Neural cell (in vitro differentiated cells): ENCODE results near the gene MDN1. TPM values are rescaled to one million over a fixed set of nuclear protein-coding genes. Genes with fewer than 3 reads are reported as not detected.

Experiments used
- H2AFZ ChIP-seq: fragments of 200-600, 300-800 bp; sonication (generic), shearing (Covaris generic); 2 replicates; pipeline ENCODE4 v1.6.0; 2014; ENCODE audit warnings: low read depth, mild to moderate bottlenecking, antibody characterized with exemption, low read length, moderate library complexity
- H3F3A ChIP-seq: fragments of 200-600 bp; shearing (Covaris generic); 2 replicates; pipeline ENCODE4 v1.6.1; 2016; ENCODE audit warnings: mild to moderate bottlenecking, moderate library complexity, mixed read lengths, antibody characterized with exemption, low read length; ENCODE audit not compliant: insufficient read depth, poor library complexity, severe bottlenecking
- H3K27ac ChIP-seq: fragments of 200-600, 300-800 bp; sonication (generic), shearing (Covaris generic); 2 replicates; pipeline ENCODE4 v1.5.1; 2014; ENCODE audit warnings: mild to moderate bottlenecking, low read length, moderate library complexity
- H3K27me3 ChIP-seq: fragments of 300-800, 200-600 bp; sonication (generic), shearing (Covaris generic); 2 replicates; pipeline ENCODE4 v1.6.0; 2014; ENCODE audit warnings: mild to moderate bottlenecking, low read depth, low read length, moderate library complexity; ENCODE audit not compliant: insufficient read depth
- H3K36me3 ChIP-seq: fragments of 300-800, 200-600 bp; sonication (generic), shearing (Covaris generic); 2 replicates; pipeline ENCODE4 v1.5.1; 2014; ENCODE audit warnings: mild to moderate bottlenecking, antibody characterized with exemption, low read length, moderate library complexity; ENCODE audit not compliant: insufficient read depth
- H3K4me2 ChIP-seq: fragments of 300-800, 200-600 bp; sonication (generic), shearing (Covaris generic); 2 replicates; pipeline ENCODE4 v1.6.0; 2014; ENCODE audit warnings: mild to moderate bottlenecking, low read length
- H3K4me3 ChIP-seq: fragments of 300-800, 200-600 bp; sonication (generic), shearing (Covaris generic); 2 replicates; pipeline ENCODE4 v1.5.1; 2014; ENCODE audit warnings: mild to moderate bottlenecking, low read length, moderate library complexity
- H3K79me2 ChIP-seq: fragments of 200-600 bp; shearing (Covaris generic); replicated peaks from 2 replicates; pipeline ENCODE4 v1.6.0; 2014; ENCODE audit warnings: mild to moderate bottlenecking, low read length, moderate library complexity; ENCODE audit not compliant: insufficient read depth
- H3K9ac ChIP-seq: fragments of 300-800, 200-600 bp; sonication (generic), shearing (Covaris generic); 2 replicates; pipeline ENCODE4 v1.6.1; 2016; ENCODE audit warnings: mild to moderate bottlenecking, low read length, mixed read lengths
- H3K9me2 ChIP-seq: fragments of 200-600 bp; shearing (Covaris generic); 2 replicates; pipeline ENCODE4 v1.6.1; 2016; ENCODE audit warnings: mild to moderate bottlenecking, low read length, mixed read lengths; ENCODE audit not compliant: insufficient read depth
- H3K9me3 ChIP-seq: fragments of 200-600, 300-800 bp; sonication (generic), shearing (Covaris generic); 2 replicates; pipeline ENCODE4 v1.6.1; 2016; ENCODE audit warnings: mild to moderate bottlenecking, mixed run types, low read length, moderate library complexity, mixed read lengths
- H4K20me1 ChIP-seq: fragments of 200-600 bp; shearing (Covaris generic); 2 replicates; pipeline ENCODE4 v1.6.1; 2016; ENCODE audit warnings: mild to moderate bottlenecking, mixed run types; ENCODE audit not compliant: insufficient read depth
- EP300 ChIP-seq: fragments of 450-650 bp; conservative IDR thresholded peaks from 2 replicates; pipeline ENCODE4 v1.6.1; 2014; ENCODE audit warnings: antibody characterized with exemption, mild to moderate bottlenecking, moderate library complexity; ENCODE audit not compliant: poor library complexity, severe bottlenecking
- EZH2 ChIP-seq: fragments of 200-600, 300-800 bp; shearing (Covaris generic), sonication (generic); IDR thresholded peaks from 2 replicates; pipeline ENCODE4 v1.6.1; 2014; ENCODE audit warnings: antibody characterized with exemption, low read length, borderline replicate concordance, mild to moderate bottlenecking; ENCODE audit not compliant: insufficient read depth, poor library complexity, severe bottlenecking
- MXI1 ChIP-seq: fragments of 450-650 bp; conservative IDR thresholded peaks from 2 replicates; pipeline ENCODE4 v1.6.1; 2014; ENCODE audit warnings: antibody characterized with exemption, mild to moderate bottlenecking; ENCODE audit not compliant: poor library complexity, severe bottlenecking
- POLR2AphosphoS5 ChIP-seq: IDR thresholded peaks from 2 replicates; pipeline ENCODE4 v1.6.1; 2012
- RAD21 ChIP-seq: fragments of 450-650 bp; conservative IDR thresholded peaks from 2 replicates; pipeline ENCODE4 v1.6.1; 2014; ENCODE audit warnings: antibody characterized with exemption, mild to moderate bottlenecking, moderate library complexity
- SMC3 ChIP-seq: fragments of 450-650 bp; conservative IDR thresholded peaks from 2 replicates; pipeline ENCODE4 v1.6.1; 2014; ENCODE audit warnings: antibody characterized with exemption, mild to moderate bottlenecking, moderate library complexity; ENCODE audit not compliant: poor library complexity
- TAF1 ChIP-seq: IDR thresholded peaks from 2 replicates; pipeline ENCODE4 v1.6.1; 2012; ENCODE audit warnings: low read depth
- polyA plus RNA-seq: library from polyadenylated mRNA; depleted of rRNA; stranded (reverse); fragments of >200 nt; gene quantifications from 2 replicates; pipeline ENCODE4 v1.2.3, GENCODE V29; 2014
- TF ChIP-seq, protein P1 (sequence below): fragments of 450-650 bp; IDR thresholded peaks from 2 replicates; pipeline ENCODE4 v1.5.1; 2014; ENCODE audit warnings: antibody characterized with exemption, mild to moderate bottlenecking, moderate library complexity; ENCODE audit not compliant: poor library complexity, severe bottlenecking
- TF ChIP-seq, protein P2 (sequence below): IDR thresholded peaks from 2 replicates; pipeline ENCODE4 v1.6.1; 2012; ENCODE audit warnings: borderline replicate concordance

Gene MDN1
- polyA plus RNA-seq, 1 donor from 2014 or later, result 17.8 TPM

DNA sequence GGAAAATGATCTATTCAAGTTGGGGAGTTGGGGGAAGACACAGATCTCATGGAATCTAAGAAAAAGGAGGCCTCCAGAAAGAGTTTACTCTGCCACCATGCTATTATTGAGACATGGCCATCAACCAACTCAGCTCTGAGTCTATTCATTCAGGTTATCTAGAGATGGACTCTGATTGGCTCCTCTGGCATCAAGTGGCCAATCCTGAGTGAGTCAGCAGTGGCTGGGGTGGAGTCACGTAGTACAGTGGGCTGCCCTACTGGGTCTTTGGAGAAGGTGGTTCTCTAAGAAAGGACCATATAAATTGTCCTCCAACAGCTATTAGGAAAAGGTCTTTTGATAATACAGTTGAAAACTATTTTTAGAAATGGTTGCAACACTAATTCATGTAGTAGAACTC is 223.1 kb downstream of the MDN1 start:
- Histone ChIP-seq H4K20me1 (no peaks in the 10 kb centered on the region), H3K79me2 (no peaks in the 10 kb centered on the region), H3K27me3 (no peaks in the 10 kb centered on the region), H3K9me2 (no peaks in the 10 kb centered on the region), H3K9ac (no peak overlapping the region), H3K4me2 (no peak overlapping the region), H3K4me3 (no peak overlapping the region), H3F3A (no peaks in the 10 kb centered on the region), H2AFZ (no peak overlapping the region), H3K27ac (no peak overlapping the region), H3K9me3 (no peaks in the 10 kb centered on the region), H3K36me3 (no peaks in the 10 kb centered on the region)
- TF ChIP-seq EZH2 (no peak), EP300 (no peak), MXI1 (no peak)
- TF ChIP-seq, protein P1, sequence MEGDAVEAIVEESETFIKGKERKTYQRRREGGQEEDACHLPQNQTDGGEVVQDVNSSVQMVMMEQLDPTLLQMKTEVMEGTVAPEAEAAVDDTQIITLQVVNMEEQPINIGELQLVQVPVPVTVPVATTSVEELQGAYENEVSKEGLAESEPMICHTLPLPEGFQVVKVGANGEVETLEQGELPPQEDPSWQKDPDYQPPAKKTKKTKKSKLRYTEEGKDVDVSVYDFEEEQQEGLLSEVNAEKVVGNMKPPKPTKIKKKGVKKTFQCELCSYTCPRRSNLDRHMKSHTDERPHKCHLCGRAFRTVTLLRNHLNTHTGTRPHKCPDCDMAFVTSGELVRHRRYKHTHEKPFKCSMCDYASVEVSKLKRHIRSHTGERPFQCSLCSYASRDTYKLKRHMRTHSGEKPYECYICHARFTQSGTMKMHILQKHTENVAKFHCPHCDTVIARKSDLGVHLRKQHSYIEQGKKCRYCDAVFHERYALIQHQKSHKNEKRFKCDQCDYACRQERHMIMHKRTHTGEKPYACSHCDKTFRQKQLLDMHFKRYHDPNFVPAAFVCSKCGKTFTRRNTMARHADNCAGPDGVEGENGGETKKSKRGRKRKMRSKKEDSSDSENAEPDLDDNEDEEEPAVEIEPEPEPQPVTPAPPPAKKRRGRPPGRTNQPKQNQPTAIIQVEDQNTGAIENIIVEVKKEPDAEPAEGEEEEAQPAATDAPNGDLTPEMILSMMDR, result no peak
- TF ChIP-seq, protein P2, sequence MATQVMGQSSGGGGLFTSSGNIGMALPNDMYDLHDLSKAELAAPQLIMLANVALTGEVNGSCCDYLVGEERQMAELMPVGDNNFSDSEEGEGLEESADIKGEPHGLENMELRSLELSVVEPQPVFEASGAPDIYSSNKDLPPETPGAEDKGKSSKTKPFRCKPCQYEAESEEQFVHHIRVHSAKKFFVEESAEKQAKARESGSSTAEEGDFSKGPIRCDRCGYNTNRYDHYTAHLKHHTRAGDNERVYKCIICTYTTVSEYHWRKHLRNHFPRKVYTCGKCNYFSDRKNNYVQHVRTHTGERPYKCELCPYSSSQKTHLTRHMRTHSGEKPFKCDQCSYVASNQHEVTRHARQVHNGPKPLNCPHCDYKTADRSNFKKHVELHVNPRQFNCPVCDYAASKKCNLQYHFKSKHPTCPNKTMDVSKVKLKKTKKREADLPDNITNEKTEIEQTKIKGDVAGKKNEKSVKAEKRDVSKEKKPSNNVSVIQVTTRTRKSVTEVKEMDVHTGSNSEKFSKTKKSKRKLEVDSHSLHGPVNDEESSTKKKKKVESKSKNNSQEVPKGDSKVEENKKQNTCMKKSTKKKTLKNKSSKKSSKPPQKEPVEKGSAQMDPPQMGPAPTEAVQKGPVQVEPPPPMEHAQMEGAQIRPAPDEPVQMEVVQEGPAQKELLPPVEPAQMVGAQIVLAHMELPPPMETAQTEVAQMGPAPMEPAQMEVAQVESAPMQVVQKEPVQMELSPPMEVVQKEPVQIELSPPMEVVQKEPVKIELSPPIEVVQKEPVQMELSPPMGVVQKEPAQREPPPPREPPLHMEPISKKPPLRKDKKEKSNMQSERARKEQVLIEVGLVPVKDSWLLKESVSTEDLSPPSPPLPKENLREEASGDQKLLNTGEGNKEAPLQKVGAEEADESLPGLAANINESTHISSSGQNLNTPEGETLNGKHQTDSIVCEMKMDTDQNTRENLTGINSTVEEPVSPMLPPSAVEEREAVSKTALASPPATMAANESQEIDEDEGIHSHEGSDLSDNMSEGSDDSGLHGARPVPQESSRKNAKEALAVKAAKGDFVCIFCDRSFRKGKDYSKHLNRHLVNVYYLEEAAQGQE, result no peak

DNA sequence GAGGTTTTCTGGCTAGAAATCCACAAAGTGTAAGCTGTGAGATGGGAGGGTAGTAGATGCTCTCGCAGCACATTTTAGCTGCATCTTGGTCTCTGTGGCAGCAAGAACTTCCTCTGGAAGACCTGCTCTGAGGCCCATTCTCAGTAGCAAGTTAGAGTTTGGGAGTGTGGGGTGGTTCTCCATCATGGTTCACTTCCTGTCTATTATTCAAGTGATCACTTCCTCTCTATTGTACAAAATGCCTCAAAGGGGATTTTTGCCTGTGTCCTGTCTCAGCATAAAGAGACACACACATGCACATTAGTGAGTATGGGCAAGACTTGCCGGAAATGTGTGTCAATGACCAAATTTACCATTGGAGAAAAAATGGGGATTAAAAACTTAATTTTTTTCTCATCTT is 223.5 kb downstream of the MDN1 start:
- no peaks in the 10 kb centered on the region for H4K20me1 ChIP-seq
- H3K9ac ChIP-seq, result no peak overlapping the region
- no peaks in the 10 kb centered on the region for H3K9me2 ChIP-seq
- H3K27me3 ChIP-seq, result no peaks in the 10 kb centered on the region
- TF ChIP-seq EZH2 (no peak), TAF1 (no peak), RAD21 (no peak), MXI1 (no peak), POLR2AphosphoS5 (no peak), SMC3 (no peak), EP300 (no peak)
- TF ChIP-seq, protein P2, result no peak
- TF ChIP-seq, protein P1, result no peak
- H3K79me2 ChIP-seq, result no peaks in the 10 kb centered on the region
- H3K27ac ChIP-seq, result no peak overlapping the region
- no peaks in the 10 kb centered on the region for H3F3A ChIP-seq
- no peaks in the 10 kb centered on the region for H3K9me3 ChIP-seq
- H3K36me3 ChIP-seq, result no peaks in the 10 kb centered on the region
- H3K4me2 ChIP-seq, result no peak overlapping the region
- no peak overlapping the region for H3K4me3 ChIP-seq
- H2AFZ ChIP-seq, result no peak overlapping the region
